NCI-H2029 (cell line): ENCODE measurements around the gene FLVCR2.
"Not testable (repeated sequence)": the region's sequence is repeated elsewhere in the genome, so short reads cannot be mapped to it uniquely, and the experiment has no call there.

ENCODE experiments used
- DNase-seq: peaks from one replicate; lab custom pipeline; 2025; lab: John Stamatoyannopoulos, UW

The FLVCR2 gene

GRCh38 chr14:75662966-75663365, 84.5 kb downstream of the FLVCR2 start:
- DNase-seq, result no peak

GRCh38 chr14:75667099-75667765, 88.8 kb downstream of the FLVCR2 start:
- DNase-seq, result no peak

- no peak for DNase-seq
Measured at GRCh38 chr14:75672605-75673192, 94.3 kb downstream of the FLVCR2 start.

GRCh38 chr14:75673345-75674035, 95.1 kb downstream of the FLVCR2 start:
- DNase-seq, result no peak

- DNase-seq, result no peak
Measured at GRCh38 chr14:75675265-75675960, 97.0 kb downstream of the FLVCR2 start.

GRCh38 chr14:75685910-75686309, 107.5 kb downstream of the FLVCR2 start:
- no peak for DNase-seq

GRCh38 chr14:75689012-75689411, 110.6 kb downstream of the FLVCR2 start:
- no peak for DNase-seq

- DNase-seq, result no peak
Measured at GRCh38 chr14:75690010-75690409, 111.6 kb downstream of the FLVCR2 start.

GRCh38 chr14:75695025-75695424, 116.6 kb downstream of the FLVCR2 start:
- not testable (repeated sequence) for DNase-seq

GRCh38 chr14:75697386-75697785, 119.0 kb downstream of the FLVCR2 start:
- no peak for DNase-seq
